ENCODE measurements around the gene MACF1.
"Not testable (repeated sequence)": the region's sequence is repeated elsewhere in the genome, so short reads cannot be mapped to it uniquely, and the experiment has no call there.

- not testable (repeated sequence) for TF ChIP-seq CTCF (IDR thresholded peaks at IDR 0.05 in 4 of 5, conservative IDR thresholded peaks at IDR 0.05 in 1 of 5); POLR2A (IDR thresholded peaks at IDR 0.05)
Measured at GRCh38 chr1:39519376-39519775, 314.9 kb downstream of the MACF1 start.

All from gastrocnemius medialis (tissue), 4 donors.